CD4-positive, alpha-beta T cell treated with Interleukin-15 for 4 hours (primary cell): Measurements from ENCODE around the gene TNFRSF6B.
A peak's percentile ranks its signal among the peaks of the same experiment; 100 is the strongest.
"Not testable (repeated sequence)": the region's sequence is repeated elsewhere in the genome, so short reads cannot be mapped to it uniquely, and the experiment has no call there.

Experiments
- DNase-seq: peaks from one replicate; pipeline ENCODE4 v3.0.0-alpha.2; 2020; ENCODE audit warnings: low spot score

Gene TNFRSF6B, protein sequence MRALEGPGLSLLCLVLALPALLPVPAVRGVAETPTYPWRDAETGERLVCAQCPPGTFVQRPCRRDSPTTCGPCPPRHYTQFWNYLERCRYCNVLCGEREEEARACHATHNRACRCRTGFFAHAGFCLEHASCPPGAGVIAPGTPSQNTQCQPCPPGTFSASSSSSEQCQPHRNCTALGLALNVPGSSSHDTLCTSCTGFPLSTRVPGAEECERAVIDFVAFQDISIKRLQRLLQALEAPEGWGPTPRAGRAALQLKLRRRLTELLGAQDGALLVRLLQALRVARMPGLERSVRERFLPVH

DNA sequence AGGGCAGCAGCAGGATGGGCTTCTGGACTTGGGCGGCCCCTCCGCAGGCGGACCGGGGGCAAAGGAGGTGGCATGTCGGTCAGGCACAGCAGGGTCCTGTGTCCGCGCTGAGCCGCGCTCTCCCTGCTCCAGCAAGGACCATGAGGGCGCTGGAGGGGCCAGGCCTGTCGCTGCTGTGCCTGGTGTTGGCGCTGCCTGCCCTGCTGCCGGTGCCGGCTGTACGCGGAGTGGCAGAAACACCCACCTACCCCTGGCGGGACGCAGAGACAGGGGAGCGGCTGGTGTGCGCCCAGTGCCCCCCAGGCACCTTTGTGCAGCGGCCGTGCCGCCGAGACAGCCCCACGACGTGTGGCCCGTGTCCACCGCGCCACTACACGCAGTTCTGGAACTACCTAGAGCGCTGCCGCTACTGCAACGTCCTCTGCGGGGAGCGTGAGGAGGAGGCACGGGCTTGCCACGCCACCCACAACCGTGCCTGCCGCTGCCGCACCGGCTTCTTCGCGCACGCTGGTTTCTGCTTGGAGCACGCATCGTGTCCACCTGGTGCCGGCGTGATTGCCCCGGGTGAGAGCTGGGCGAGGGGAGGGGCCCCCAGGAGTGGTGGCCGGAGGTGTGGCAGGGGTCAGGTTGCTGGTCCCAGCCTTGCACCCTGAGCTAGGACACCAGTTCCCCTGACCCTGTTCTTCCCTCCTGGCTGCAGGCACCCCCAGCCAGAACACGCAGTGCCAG, at the start of gene TNFRSF6B:
TSS of gene TNFRSF6B (plus strand) at position 25 of the 729 bp plus-strand sequence. CDS start at position 141, 116 bp downstream.
- no peak for DNase-seq

DNA sequence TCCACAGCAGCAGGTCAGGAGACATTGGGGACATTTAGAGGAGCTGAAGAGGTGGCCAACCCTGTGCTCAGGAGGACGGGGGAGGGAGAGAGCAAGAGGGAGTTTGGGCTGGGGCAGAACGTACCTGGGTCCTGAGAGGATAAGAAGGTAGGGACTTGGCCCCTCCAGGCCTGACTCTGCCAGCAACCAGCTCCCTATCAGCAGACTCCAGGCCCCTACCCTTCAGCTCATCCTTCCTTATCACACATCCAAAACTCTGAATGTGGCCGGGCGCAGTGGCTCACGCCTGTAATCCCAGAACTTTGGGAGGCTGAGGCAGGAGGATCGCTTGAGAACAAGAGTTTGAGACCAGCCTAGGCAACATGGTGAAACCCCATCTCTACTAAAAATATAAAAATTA, 48.3 kb upstream of the TNFRSF6B start:
- no peak for DNase-seq

DNA sequence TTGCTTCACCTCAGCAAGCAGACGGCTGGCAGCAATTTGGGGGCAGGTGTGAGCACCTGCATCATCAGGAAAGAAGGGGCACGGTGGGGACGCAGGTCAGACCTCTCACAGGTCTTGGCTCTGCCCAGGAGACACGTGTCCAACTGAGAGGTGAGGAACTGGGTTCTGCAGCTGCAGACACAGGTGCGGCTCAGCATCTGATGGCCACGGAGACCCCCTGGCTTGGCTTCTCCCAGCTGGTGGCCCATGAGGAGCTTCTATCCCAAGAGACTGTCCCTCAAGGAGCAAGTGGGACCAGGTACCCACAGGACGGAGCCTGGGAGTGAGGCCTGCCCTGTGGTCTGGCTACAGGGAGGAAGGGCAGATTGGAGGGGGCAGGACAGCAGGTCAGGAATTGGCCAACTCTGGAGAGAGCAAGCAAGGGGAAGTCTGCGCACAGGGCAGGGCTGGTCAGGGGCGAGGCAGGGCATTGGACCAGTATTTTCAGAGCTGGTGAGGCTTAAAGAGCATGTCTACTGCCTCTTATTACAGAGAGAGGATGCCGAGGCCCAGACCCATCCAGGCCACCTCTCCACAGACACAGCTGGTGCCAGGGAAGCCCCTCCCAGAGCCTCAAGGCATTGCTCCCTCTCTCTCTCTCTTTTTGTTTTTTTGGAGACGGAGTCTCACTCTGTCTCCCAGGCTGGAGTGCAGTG, 47.4 kb upstream of the TNFRSF6B start:
- DNase-seq, result no peak

DNA sequence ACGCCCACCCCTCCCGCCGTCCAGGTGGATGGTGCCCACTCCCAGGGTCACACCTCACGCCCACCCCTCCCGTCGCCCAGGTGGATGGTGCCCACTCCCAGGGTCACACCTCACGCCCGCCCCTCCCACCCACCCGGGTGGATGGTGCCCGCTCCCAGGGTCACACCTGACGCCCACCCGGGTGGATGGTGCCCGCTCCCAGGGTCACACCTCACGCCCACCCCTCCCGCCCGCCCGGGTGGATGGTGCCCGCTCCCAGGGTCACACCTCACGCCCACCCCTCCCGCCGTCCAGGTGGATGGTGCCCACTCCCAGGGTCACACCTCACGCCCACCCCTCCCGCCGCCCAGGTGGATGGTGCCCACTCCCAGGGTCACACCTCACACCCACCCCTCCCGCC, 46.0 kb upstream of the TNFRSF6B start:
- DNase-seq, result not testable (repeated sequence)

DNA sequence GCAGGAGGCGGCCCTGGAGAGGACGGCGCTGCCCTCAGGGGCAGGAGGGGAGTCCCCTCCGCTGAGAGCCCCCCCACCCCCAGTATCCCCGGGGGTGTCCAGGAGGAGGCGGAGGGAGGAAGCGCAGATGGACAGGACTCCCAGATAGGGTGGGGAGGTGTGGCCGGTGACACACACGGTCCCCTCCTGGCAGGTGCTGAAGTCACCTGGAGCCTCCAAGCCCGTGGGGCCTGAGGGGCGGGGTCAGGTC, 44.6 kb upstream of the TNFRSF6B start:
- peak; percentile 30 for DNase-seq

DNA sequence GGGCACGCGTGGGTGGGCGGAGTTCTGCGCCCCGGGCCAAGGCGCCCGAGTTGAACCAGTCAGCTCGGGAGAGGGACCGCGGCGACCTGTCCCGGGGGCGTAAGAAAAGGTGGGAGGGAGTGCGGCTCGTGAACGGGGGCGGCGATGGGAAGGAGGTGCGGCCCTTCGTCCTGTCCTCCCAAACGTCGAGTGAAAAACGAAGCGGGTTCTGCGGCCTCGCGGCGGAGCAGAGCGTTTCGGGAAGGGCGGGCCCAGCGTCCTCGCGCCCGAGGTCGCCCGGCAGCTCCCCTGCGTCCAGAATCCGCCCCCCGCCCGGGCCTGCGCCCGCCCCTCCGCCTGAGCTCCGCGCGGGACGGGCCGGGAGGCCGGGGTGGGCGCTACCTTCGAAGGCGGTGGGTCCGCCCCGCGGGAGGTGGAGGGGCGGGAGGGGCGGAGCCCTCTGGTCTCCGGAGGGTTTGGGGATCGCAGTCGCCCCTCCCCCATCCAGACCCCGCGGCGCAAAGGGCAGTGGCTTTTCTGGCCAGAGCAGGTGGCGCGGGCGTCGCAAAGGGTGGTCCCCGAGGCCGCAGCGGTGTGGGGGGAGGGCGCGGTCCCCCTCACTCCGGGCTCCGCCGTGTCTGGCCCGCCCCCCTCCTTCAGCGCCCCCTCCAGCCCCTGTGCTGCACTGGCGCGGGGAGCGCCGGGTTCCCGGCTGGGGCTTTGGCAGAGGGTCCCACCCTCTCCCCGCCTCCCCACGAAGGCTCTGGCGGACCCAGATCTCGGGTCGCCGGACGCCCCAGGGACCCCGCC, 44.1 kb upstream of the TNFRSF6B start:
- DNase-seq, result peak; percentile 18

DNA sequence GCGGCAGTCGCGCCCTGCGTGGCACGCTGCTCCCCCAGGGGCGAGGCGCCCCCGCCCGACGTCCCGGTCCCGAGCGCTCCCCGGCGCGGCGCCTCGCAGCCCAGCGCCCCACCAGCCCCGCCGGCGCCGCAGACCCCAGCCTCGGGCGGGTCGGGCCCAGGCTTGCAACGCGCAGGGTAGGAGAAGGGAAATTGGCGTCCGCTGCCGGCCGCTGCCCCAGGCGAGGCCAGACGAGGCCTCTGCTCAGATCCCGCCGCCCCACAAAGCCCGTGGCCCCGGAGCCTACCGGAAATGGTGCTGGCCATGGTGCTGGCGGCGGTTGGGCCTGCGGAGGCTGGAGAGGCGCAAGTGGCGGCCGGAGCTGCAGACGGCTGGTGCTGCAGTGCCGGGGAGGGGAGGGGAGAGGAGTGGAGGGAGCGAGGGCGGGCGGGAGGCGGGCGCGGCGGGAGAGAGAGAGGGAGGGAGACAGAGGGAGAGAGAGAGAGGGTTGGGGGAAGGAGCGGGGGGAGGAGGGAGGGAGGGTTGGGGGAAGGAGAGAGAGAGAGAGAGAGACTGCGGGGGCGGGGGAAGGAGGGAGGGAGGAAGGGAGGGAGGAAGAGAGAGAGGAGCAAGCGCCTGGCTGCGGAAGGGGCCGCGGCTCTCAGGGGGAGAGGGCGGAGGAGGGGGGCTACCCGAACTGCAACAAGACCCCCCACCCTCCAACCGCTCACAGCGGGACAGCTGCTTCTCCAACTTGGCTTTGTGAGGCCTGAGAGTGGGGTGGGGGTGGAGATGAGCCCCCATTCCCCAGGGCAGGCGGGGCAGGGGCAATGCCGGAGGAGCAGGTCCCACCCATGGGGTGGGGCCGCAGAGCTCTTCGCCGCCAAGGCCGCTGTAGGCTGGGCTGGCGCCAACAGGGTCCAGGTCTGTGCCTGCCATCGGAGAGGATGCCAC, 43.1 kb upstream of the TNFRSF6B start, which contains the start of gene STMN3:
TSS of gene STMN3 (minus strand) at position 384 of the 933 bp plus-strand sequence. CDS start at position 305, 79 bp downstream.
- peak; percentile 61 for DNase-seq

DNA sequence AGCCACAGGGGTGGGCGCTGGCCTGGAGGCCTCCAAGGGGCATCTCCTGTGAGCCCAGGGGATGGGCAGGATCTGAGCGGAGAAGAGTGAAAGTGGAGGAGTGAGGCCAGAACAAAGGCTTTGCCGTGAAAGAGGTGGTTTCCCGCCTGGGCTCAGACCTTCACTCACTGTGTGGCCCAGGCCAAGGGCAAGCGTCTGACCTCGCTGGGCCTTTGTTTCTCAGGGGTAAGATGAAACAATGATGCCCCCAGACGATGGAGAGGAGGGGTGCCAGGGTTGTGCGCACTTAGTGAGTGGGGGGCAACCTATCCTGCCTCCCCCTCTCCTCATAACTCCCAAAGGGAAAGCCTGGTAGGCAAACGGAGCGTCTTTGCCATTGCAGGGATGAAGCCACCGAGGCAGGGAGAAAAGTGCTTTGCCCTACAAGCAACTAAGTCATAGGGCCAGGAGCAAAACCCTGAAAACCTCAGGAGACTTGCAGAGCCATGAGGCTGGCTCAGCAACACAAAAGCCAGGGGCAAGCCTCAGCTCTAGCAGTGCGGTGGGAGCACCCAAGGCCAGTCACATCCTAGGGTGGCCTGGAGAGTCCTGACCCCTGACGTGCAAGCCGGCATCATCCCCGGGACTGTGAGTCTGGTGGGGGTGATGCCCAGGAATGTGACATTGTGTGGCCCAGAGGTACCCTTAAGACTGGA, 42.3 kb upstream of the TNFRSF6B start:
- DNase-seq, result no peak

DNA sequence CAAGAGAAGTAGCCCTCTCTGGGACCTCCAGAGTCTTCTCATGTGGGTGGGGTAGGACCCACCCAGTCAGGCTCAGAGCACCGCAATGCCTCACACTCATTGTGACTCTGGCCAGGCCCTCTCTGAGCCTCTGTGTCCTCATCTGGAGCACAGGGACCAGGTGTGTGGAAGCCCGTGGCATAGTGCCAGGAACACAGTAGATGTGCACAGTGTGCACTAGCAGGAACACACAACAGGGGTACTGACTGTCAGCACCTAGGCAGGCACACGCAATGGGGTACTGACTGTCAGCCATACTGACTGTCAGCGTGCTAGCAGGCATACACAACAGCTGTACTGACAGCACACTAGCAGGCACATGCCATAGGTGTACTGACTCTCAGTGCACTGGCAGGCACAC, 41.2 kb upstream of the TNFRSF6B start:
- no peak for DNase-seq

DNA sequence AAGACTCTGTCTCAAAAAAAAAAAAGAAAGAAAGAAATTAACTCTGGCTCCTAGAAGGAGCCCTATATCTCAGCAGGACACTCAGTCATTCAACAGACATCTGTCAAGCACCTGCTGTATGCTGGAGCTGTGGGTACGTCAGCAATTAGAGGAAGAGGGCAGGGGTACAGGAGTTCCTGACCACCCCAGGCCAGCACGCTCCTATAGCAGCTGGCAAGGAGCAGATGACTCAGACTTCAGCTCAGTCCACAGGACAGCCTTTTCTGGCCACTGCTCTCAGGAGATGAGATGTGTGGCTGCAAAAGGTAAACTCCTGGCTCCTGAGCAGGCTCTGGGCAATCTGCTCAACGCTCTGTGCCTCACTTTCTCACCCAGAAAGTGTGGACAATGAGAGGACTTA, 40.0 kb upstream of the TNFRSF6B start:
- DNase-seq, result no peak

DNA sequence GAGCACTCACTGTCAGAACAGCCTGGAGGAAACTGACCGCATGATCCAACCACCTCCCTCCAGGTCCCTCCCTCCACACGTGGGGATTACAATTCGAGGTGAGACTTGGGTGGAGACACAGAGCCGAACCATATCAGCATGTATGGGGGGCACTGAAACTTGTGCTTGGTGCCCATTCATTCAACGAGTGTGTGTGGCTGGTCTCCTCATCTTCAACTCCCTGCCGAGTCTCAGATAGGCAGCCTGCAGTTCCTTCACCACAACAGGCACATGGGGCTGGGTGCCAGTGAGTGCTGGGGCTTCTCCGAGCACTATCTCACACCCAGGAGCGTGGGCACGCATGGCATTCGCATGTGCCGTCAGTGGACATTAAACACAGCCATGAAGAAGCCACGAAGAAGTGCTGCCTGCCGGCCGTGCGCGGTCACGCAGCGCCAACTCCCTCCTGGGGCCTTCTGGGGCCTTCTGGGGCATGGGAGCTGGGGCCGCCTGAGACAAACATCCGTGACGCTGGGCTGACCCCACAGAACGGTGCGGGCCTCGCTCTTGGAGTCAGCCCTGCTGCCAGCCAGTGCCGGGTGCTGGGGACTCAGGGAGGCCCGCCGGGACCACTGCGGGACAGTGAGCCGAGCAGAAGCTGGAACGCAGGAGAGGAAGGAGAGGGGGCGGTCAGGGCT, 39.1 kb upstream of the TNFRSF6B start:
- DNase-seq, result no peak

DNA sequence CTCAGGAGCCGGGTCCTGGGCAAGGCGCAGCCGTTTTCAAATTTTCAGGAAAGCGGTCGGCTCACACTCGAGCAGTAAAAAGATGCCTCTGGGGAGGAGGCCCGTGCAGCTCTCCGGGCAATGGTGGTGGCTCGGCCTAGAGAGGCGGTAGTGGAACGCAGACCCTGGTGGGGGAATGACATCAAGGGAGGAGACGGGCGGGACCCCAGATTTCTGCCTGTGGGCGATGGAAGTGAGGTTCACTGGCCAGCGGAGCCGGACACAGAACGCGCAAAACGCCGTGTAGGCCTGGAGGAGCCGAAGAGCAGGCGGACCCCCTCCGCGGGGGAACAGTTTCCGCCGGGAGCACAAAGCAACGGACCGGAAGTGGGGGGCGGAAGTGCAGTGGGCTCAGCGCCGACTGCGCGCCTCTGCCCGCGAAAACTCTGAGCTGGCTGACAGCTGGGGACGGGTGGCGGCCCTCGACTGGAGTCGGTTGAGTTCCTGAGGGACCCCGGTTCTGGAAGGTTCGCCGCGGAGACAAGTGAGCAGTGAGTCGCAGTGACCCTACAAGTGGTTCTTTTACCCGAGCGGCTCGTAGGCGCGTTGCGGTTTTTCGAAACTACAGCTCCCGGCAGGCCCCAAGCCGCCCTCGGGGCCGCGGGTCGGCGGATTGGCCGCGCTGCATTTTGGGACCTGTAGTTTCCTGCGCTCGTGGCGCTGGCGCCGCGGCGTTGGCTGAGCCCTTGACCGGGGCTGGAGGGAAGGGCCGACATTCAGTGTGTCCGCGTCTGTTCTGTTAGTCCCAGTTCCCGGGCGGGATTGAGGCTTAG, 38.3 kb upstream of the TNFRSF6B start, which contains the start of gene RTEL1:
TSS of gene RTEL1 (plus strand) at position 376 of the 812 bp plus-strand sequence. CDS start 1,091 bp downstream, outside the sequence.
- peak; percentile 90 for DNase-seq

DNA sequence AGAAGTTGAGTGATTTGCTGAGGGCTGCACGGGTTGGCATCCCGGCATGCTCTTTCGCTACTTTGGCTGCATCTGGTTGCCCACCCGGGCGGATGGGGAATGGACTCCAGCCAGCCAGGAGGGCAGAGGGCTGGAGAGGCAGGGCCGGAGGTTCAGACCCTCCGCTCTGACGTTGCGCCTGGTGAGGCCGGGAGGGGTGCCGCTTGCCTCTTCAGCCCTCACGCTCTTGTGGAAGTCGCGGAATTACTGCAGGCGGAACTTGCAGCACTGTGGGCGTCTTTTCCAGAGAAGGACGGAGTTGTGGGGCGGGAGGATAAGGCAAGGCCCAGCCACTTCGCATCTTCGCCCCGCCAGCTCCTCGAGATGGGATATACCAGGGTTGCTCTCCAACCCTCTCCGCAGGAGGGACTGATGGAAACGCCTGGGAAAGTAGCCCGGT, 37.7 kb upstream of the TNFRSF6B start:
- DNase-seq, result no peak

DNA sequence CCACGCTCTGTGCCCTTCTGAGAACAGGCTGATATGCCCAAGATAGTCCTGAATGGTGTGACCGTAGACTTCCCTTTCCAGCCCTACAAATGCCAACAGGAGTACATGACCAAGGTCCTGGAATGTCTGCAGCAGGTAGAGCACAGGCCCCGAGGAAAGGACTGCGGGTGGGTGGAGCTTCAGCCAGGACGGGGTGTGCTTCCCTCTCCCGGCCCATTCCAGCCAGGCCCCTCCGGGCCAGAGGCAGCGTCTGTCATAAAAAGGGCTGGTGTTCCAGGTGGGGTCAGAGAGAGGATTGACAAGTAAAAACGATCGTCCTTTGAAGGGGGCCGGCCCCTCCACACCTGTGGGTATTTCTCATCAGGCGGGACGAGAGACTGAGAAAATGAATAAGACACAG, 37.1 kb upstream of the TNFRSF6B start:
- DNase-seq, result no peak

DNA sequence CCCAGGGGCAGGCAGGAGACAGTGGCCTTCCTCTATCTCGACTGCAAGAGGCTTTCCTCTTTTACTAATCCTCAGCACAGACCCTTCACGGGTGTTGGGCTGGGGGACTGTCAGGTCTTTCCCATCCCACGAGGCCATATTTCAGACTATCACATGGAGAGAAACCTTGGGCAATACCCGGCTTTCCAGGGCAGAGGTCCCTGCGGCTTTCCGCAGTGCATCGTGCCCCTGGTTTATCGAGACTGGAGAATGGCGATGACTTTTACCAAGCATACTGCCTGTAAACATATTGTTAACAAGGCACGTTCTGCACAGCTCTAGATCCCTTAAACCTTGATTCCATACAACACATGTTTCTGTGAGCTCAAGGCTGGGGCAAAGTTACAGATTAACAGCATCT, 36.3 kb upstream of the TNFRSF6B start:
- not testable (repeated sequence) for DNase-seq

DNA sequence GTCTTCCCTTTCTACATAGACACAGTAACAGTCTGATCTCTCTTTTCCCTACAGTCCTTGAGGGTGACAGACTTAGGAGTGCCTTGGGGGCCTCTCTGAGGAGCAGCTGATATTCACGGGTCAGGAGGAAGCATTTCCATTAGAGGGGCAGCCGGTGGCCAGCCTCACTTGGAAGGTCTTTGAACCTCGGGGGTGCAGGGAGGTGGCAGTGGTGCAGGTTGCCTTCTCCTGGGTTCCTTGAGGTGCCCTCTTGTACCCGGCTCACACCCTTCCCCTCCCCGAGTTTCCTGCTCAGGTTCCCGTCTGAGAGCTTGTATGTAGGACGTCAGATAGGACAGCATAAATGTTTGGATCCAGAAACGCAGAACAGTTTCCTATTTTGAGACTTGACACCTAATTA, 35.8 kb upstream of the TNFRSF6B start:
- DNase-seq, result no peak

DNA sequence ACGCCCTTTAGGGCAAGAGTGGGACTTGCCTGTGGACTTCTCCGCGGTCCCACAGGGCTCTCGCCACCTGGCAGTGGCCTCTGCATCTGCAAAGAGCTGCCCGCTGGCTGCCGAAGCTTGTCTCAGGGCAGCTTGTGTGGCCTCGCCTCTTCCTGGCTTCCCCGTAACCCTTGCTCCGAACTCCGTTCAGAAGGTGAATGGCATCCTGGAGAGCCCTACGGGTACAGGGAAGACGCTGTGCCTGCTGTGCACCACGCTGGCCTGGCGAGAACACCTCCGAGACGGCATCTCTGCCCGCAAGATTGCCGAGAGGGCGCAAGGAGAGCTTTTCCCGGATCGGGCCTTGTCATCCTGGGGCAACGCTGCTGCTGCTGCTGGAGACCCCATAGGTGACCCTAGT, 35.3 kb upstream of the TNFRSF6B start:
- DNase-seq, result no peak

DNA sequence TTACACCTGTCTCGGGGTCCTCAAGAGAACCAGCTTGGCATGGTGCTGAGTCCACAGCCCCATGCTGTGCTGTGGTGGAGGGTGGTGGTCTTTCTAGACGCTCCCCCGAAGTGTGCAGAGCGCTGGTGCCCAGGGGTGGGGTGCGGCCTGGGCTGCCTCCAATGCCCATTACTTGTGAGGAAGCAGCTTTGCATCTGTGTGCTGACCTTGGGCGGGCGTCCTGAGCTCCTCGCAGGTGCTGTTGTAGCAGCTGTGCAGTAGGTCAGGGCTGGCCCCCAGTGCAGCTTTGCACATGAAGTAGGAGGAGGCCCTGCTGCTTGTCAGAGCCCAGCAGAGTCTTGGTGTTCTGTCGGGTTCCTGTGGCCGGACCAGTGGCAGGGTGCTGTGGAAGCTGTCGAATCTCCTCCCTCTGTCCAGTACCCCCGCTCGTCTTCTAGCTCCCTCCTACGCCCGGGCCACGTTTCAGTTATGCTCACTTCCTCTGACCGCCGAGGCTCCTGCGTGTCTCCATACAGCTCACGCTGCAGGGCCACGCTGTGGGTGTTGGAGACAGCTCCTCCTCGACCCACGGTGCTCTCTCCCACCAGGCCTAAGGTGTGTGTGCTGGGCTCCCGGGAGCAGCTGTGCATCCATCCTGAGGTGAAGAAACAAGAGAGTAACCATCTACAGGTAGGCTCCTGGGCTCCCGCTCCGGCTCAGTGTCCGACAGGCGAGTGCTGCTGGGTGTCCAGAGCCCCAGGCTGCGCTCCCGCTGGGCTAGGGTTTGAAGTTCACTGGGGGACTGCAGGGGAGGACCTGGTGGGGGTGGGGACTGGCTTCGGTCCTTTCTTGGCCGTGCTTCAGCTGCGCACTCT, 34.3 kb upstream of the TNFRSF6B start:
- no peak for DNase-seq
